ENCODE results near the gene B3GNT3.
"Not testable (repeated sequence)": the region's sequence is repeated elsewhere in the genome, so short reads cannot be mapped to it uniquely, and the experiment has no call there.

Gene B3GNT3

DNA sequence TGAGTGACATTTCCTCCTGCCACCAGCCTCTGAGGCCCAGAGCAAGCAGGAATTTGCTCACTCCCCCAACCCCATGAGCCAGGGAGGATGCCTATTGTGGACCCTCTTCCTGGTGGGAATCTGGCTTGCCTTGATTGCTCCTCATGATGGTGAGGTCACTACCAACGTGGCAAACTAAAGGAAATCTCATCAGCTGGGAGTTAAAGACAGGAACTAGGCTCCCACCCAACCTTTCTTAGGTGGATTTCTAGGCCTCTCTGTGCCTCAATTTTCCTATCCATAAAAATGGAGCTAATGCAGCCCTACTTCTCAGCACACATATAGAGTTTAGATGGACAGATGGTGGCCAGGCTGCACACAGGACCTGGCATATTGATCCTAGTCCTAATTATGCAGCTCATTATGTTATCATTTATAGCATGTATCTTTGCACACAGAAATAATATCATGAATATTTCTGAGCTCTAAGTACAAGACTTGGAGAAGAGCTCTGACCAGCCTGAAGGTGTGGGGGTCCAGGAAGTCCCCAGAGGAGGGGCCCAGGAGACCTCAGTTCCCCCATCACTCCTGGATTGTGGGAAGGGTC lies 2.0 kb downstream of the B3GNT3 start:
- no peak for DNase-seq (ENCODE audit: low spot score)

DNA sequence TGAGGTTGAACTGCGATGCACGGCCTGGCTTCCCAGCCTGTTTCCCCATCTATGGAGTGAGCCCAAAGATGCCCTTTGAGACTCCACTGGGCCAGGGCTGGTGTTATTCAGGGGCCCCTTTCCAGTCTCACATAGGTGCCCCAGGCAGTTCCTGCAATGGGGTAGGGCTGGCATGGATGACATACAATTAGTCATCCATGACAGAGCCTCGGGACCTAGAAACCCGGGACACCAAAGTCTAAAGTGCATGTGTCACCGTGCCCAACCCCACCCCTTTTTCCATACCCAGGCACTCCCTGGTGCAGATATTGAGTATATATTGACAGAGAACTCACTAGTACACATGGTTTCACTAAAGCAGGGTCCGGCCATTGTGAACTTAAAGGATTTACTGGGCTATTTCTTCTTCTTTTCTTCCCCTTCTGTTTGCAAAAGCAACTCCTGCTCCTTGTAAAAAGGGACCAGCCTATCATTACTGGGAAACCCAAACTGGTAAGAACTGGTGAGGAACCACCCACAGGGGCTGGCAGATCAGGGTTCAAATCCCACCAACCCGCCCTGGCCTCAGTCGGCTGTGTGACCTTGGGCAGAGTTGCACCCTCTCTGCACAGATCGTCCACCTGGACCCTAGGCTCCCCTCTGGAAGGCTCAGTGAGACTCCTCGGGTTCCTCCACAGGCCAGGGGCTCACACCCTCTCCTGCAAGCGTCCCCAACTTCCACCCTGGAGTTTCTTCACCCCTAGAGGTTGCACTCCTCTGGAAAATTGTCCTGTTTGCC lies 2.7 kb downstream of the B3GNT3 start:
- DNase-seq (ENCODE audit: low spot score): no peak

DNA sequence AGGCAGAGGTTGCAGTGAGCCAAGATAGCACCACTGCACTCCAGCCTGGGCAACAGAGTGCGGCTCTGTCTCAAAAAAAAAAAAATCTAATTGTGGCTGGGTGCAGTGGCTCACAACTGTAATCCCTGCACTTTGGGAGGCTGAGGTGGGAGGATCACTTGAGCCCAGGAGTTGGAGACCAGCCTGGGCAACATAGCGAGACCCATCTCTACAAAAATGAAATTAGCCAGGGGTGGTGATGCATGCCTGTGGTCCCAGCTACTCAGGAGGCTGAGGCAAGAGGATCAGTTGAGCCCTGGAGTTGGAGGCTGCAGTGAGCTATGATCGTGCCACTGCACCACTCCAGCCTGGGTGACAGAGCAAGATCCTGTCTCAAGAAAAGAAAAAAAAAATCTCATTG lies 3.7 kb downstream of the B3GNT3 start:
- DNase-seq (ENCODE audit: low spot score): not testable (repeated sequence)

DNA sequence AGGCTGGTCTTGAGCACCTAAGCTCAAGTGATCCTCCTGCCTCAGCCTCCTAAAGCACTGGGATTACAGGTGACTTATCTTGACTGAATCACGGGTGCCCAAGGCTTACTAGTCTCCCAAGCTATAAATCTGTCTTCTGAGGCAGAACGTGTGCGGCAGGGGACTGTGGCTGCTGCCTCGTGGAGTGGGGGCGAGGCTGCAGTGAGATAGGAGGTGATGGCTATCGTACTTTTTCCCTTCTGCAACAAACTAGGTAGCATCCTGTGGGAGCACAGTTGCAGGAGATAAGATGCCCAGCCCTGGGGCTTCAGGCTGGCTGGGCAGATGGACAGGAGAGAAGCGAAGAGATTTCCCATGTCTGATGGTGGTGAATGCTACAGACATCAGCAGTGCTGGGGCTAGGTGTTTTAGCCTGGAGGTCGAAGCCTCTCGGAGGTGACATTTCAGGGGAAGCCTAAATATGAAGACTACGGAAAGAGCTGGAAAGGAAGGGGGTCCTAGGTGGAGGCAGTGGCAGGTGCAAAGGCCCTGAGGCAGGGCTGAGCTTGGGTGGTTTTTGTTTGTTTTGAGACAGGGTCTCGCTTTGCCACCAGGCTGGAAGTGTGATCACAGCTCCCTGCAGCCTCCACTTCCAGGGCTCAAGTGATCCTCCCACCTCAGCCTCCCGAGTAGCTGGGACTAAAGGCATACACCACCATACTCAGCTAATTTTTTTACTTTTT lies 7.4 kb downstream of the B3GNT3 start:
- no peak for DNase-seq (ENCODE audit: low spot score)

DNA sequence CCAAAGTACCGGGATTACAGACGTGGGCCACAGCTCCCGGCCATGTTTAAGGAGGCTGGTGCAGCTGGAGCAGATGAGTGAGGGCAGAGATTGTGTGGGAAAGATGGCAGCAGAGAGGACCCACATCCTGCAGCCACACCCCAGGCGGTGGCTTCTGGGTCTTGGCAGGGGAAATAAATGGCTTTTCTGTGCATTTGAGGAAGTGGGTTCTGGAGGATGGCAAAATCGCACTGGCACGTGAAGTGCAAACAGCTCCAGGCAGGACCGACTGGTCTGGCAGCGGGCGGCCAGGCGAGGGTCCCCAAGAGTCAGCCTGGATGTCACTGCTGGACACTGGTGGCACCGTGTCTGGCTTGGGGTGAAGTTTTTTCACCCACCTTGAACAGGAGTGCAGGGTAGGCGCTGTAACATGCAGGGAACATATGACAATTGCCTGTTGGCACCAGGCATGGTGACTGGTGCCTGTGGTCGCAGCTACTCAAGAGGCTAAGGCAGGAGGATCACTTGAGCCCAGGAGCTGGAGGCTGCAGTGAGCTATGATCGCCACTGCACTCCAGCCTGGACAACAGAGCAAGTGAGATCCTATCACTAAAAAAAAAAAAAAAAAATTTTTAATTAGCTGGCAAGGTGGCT lies 8.4 kb downstream of the B3GNT3 start:
- no peak for DNase-seq (ENCODE audit: low spot score)

DNA sequence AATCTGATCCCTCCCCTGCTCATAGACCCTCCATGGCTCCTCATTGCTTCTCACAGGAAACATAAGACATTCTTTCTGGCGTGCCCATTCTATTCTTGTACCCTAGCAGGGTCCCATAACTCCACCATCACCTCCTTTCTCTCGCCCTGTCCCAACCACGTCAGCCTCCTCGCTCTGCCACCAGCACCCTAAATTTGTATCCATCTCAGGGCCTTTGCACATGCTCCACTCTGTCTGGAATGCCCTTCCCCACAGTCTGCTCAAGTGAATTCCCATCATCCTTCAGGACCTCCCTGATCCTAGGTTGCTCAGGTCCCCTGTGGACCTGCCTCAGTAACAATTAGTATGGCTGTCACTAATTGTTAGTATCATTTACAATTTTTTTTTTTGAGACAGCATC lies 10.5 kb downstream of the B3GNT3 start:
- no peak for DNase-seq (ENCODE audit: low spot score)

DNA sequence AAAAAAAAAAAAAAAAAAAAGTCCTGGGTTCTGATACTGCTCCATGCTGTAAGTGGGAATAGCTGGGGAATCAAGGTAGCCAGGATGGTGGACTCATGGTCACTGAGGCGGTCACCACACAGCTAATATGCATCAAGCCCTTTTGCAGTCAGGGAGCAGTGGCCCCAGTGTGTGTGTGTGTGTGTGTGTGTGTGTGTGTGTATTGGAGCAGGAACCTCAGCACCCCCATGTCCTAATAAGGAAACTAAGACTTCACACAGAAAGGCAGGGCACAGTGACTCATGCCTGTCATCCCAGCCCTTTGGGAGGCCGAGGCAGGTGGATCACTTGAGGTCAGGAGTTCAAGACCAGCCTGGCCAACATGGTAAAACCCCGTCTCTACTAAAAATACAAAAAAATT lies 12.0 kb downstream of the B3GNT3 start:
- no peak for DNase-seq (ENCODE audit: low spot score)

DNA sequence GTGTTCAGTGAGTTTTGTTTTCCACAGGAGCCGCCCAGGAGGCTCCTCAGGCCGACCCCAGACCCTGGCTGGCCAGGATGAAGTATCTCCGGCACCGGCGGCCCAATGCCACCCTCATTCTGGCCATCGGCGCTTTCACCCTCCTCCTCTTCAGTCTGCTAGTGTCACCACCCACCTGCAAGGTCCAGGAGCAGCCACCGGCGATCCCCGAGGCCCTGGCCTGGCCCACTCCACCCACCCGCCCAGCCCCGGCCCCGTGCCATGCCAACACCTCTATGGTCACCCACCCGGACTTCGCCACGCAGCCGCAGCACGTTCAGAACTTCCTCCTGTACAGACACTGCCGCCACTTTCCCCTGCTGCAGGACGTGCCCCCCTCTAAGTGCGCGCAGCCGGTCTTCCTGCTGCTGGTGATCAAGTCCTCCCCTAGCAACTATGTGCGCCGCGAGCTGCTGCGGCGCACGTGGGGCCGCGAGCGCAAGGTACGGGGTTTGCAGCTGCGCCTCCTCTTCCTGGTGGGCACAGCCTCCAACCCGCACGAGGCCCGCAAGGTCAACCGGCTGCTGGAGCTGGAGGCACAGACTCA lies 12.9 kb downstream of the B3GNT3 start:
- no peak for DNase-seq (ENCODE audit: low spot score)

DNA sequence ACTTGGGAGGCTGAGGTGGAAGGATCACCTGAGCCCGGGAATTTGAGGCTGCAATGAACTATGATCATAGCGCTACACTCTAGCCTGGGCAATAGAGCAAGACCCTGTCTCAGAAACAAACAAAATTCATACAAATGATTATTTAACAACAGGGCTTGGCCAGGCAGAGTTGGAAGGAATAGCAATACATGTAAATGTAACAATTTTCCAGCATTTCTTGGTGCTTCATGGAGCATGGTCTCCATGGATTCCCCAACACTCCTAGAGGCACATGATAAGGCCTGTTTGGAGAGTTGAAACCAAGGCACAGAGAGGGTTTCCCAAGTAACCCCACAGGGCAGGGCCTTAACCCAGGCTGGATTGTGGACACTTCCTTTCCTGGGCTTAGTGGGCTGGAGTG lies 16.2 kb downstream of the B3GNT3 start:
- DNase-seq (ENCODE audit: low spot score): no peak

DNA sequence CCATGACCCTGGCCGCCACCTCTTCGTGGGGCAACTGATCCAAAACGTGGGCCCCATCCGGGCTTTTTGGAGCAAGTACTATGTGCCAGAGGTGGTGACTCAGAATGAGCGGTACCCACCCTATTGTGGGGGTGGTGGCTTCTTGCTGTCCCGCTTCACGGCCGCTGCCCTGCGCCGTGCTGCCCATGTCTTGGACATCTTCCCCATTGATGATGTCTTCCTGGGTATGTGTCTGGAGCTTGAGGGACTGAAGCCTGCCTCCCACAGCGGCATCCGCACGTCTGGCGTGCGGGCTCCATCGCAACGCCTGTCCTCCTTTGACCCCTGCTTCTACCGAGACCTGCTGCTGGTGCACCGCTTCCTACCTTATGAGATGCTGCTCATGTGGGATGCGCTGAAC lies 16.7 kb downstream of the B3GNT3 start:
- DNase-seq (ENCODE audit: low spot score): no peak

DNA sequence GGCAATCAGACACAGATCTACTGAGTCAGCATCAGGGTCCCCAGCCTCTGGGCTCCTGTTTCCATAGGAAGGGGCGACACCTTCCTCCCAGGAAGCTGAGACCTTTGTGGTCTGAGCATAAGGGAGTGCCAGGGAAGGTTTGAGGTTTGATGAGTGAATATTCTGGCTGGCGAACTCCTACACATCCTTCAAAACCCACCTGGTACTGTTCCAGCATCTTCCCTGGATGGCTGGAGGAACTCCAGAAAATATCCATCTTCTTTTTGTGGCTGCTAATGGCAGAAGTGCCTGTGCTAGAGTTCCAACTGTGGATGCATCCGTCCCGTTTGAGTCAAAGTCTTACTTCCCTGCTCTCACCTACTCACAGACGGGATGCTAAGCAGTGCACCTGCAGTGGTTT lies 17.2 kb downstream of the B3GNT3 start:
- DNase-seq (ENCODE audit: low spot score): no peak

DNA sequence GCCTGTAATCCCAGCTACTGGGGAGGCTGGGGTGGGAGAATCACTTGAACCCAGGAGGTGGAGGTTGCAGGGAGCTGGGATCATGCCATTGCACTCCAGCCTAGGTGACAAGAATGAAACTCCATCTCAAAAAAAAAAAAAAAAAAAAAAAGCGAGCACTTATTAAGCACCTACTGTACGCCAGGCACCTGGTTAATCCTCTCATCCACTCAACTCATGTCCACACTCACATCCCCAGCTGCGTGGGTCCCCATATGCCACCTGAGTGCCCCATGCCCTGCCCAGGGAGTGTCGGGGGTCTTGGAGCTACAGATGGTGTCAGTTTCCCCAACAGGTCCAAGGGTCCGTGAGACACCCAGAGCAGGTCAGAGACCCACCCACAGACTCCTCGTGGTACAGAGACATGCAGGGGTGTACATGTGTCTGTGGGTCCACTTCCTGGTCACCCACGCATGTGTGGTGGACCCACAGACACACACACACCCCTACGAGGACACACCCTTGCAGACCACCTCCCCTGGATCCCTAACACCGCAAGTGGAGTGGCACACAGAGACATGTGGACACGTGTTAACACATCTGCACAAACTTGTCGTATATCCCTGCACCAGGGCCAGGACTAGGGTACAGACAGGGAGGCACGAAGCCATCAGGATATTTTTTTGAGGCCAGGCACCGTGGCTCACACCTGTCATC lies 22.9 kb downstream of the B3GNT3 start:
- DNase-seq (ENCODE audit: low spot score): no peak

DNA sequence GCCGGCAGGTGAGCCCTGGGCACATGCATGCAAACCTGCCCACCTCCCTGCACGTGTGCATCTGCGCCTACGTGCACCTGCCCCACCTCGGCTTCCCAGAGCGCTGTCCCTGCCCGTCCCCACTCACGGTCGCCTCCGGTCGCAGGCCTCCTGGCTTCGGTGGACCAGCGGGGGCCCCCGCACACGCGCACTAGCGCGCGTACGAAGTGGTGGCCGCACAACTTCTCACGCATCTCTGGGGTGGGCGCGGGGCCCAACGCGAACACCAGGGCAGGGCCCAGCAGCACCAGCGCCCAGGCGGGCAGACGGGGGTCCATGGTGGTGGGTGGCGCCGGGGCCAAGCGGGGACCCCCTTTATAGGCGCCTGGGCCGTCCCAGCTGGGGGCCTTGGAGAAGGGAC lies 26.3 kb downstream of the B3GNT3 start, which contains the start of gene INSL3:
Gene INSL3, minus strand, starts transcription at position 330 of the 400 bp plus-strand sequence. Its CDS starts 13 bp downstream, at position 317.
- DNase-seq (ENCODE audit: low spot score): no peak

DNA sequence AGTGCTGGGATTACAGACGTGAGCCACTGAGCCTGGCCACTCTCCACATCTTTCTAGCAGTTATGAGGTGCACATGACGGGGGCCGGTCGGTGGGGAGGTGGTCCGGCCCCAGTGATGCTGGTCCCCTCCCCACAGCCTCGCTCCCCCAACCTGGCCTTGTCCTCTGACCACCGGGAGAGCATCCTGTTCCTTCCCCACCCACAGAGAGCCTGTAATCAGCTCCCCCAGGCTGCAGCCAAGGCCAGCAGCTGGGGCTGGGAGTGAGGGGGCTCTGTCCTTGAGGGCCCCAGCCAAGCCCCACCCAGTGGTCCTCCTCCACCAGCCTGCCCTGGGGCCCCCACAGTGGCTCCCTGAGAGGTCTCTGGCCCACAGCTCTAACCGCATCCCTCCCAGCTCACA lies 29.4 kb downstream of the B3GNT3 start:
- no peak for DNase-seq (ENCODE audit: low spot score)

DNA sequence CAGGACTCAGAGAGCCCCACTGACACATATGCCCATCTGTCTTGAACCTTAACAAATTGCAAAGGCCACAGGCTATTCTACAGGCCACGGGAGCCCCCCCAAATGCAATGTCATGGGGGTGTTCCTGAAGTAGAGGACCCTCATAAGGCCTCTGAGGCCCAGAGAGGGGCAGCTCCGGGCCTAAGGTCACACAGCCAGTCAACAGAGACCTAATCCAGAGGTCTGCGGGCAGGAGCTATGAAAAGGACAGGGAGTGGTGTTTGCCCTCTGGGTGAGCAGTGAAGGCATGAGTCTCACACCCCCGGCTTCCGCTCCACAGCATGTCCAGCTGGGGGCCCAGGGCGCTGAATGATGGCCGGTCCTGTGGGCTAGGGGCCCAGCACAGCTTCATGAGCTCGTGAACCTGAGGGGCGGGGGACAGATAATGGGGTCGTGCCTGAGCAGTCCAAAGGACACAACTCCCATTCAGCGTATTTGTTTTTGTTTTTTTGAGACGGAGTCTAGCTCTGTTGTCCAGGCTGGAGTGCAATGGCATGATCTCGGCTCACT lies 31.6 kb downstream of the B3GNT3 start:
- DNase-seq (ENCODE audit: low spot score): no peak

DNA sequence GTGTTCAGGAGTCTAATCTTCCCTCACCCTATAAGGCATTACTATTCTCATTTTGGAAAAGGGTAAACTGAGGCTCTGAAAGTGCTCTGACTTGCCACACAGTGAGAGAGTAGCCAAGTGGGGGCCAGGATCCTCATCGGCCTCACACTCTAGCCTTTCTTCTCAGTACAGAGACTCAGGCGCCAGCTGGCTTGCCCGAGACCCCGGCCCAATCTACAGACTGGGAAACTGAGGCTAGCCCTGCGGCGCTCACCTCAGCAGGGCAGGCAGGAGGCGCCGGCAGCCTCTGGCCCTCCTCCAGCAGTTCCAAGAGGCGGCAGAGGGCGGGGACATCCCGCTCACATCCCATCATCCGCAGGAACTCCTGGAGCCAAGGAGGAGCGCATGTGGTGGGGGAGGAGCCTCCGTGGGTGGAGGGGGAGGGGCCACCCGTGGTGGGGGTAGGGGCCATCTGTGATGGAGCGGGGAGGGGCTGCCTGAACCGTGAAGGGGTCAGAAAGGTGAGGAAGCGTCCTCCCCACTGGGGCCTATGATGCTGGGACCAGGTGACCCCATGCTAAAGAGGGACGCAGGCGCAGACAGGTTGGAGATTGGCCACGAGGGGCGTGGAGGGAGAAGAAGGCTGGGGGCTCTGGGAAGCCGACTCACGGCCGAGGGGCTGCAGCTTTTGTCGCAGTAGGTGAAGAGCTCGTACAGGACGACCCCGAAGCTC lies 35.1 kb downstream of the B3GNT3 start:
- DNase-seq (ENCODE audit: low spot score): no peak

DNA sequence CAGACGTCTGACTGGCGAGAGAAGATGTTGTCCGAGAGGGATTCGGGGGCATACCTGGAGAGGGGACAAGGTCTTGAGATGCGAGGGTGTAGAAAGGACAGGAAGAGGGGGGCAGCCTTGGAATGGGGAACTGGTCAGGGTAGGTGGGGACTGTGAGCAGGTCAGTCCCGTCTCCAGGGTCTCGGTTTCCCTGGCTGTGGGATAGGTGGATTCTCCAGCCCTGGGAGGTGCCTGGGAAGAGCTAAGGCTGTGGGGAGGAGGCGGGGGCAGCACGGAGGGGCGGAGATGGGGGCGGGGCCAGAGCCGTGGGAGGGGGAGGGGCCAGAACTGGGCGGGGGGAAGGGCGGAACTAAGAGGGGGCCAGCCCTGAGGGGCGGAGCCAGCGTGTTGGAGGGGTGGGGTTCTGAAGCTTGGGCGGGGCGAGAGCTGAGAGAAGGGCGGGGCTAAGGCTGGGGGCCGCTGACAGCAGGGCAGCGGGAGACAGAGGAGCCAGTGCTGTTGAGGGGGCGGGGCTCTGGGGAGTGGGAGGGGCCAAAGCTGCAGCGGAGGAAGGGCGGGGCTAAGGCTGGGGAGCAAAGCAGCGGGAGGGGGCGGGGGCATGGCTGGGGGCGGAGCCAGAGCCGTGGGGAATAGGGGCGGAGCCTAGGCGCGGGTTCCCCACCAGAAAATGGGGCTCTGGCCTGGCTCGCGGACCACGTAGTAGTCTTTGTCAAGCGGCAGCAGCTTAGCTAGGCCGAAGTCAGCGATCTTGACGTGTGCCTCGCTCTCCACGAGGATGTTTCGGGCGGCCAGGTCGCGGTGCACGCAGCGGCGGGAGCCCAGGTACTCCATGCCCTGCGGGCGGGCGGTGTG lies 35.9 kb downstream of the B3GNT3 start:
- peak; percentile 62 for DNase-seq (ENCODE audit: low spot score)

DNA sequence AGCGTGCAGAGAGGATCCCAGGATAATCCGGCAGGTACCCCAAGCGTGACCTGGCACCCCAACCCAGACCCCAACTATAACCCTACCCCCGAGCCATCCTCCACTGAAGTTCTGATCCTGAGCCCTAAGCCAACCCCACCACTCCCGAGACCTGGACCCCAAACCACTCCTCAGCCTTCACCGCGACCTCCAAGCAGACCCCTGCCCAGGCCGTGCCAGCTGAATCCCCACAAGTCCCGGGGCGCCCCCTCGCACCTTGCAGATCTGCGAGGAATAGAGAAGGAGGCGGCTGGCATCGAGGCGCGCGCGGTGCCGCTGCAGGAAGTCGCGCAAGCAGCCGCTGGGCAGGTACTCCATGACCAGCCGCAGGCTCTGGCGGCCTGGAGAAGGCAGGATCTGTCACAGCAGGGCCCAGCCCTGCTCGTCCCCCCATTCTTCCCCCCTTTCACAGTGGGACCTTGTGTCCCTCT lies 36.5 kb downstream of the B3GNT3 start:
- no peak for DNase-seq (ENCODE audit: low spot score)

DNA sequence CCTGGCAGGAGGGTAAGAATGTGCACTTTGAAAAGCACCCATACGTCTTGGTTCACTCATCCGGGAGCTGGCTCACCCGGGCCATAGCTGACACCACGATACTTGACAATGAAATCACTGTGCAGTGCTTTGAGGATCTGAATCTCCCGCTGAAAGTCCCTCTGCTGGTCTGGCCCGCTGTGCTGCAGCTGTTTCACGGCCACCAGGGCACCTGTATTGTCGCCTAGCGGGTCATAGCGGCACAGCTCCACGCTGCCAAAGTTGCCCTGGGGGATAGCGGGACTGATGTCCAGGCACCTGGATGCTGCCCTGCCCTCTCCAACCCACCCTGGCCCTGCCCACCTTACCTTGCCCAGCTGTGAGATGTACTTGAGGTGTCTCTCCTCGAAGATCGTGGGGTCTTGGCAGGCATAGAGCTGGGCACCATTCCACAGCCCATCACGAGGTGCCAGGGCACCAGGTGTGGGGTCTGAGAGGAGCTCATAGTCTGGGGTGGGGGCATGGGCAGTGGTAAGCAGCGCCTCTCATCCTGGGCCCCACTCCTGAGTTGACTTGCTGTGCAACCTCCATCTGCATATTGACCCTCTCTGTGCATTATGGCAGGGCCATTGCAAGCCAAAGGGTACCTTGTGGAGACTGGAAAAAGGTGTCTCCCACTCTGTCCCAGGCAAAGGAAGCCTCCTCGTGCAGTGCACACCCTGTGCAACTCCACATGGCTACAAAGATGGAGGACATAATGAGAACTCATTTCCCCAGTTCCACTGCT lies 37.7 kb downstream of the B3GNT3 start:
- no peak for DNase-seq (ENCODE audit: low spot score)
